GM19035 (cell line): Measurements from ENCODE around the gene SERPINE3.

Experiments
- ATAC-seq: cut with Tn5 transposase; IDR thresholded peaks from one replicate; pipeline ENCODE4 v1.9.1; 2021; ENCODE audit not compliant: unreplicated experiment

SERPINE3 gene

GRCh38 chr13:51360489-51360888 lies 21.0 kb downstream of the SERPINE3 start:
- ATAC-seq: no peak

- ATAC-seq: no peak
These were observed 21.6 kb downstream of the SERPINE3 start for GRCh38 chr13:51361106-51361505.

- no peak for ATAC-seq
These were observed 24.1 kb downstream of the SERPINE3 start for GRCh38 chr13:51363625-51364024.

GRCh38 chr13:51364404-51365008 lies 25.0 kb downstream of the SERPINE3 start:
- no peak for ATAC-seq

GRCh38 chr13:51370116-51370515 lies 30.6 kb downstream of the SERPINE3 start:
- no peak for ATAC-seq

GRCh38 chr13:51370811-51371210 lies 31.3 kb downstream of the SERPINE3 start:
- no peak for ATAC-seq

GRCh38 chr13:51371768-51372399 lies 32.4 kb downstream of the SERPINE3 start:
- ATAC-seq: no peak

- ATAC-seq: no peak
These were observed 34.0 kb downstream of the SERPINE3 start for GRCh38 chr13:51373451-51373850.

GRCh38 chr13:51380269-51380668 lies 40.8 kb downstream of the SERPINE3 start:
- no peak for ATAC-seq

- no peak for ATAC-seq
These were observed 45.6 kb downstream of the SERPINE3 start for GRCh38 chr13:51385114-51385513.

GRCh38 chr13:51394724-51395123 lies 55.2 kb downstream of the SERPINE3 start:
- no peak for ATAC-seq

- no peak for ATAC-seq
These were observed 56.9 kb downstream of the SERPINE3 start for GRCh38 chr13:51396352-51396751.

- ATAC-seq: no peak
These were observed 57.9 kb downstream of the SERPINE3 start for GRCh38 chr13:51397262-51397941.

- ATAC-seq: no peak
These were observed 65.7 kb downstream of the SERPINE3 start for GRCh38 chr13:51405176-51405575.

GRCh38 chr13:51412431-51412830 lies 72.9 kb downstream of the SERPINE3 start:
- ATAC-seq: no peak
